ENCODE data around the gene VPS37B.
"Not testable (repeated sequence)": the region's sequence is repeated elsewhere in the genome, so short reads cannot be mapped to it uniquely, and the experiment has no call there.

DNA sequence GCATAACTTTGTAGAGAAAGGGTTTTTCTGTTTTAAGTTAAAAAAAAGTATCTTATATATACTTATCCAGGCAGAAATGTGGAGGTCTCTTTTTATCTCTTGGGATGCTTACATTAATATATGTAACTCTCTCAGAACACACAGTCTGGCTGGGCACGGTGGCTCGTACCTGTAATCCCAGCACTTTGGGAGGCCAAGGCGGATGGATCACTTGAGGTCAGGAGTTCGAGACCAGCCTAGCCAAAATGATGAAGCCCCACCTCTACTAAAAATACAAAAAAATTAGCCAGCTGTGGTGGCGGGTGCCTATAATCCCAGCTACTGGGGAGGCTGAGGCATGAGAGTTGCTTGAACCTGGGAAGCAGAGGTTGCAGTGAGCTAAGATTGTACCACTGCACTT is 19.6 kb downstream of the VPS37B start:
- TF ChIP-seq POLR2AphosphoS5, POLR2A (IDR thresholded peaks at IDR 0.05): not testable (repeated sequence)
- TF ChIP-seq, protein P1, sequence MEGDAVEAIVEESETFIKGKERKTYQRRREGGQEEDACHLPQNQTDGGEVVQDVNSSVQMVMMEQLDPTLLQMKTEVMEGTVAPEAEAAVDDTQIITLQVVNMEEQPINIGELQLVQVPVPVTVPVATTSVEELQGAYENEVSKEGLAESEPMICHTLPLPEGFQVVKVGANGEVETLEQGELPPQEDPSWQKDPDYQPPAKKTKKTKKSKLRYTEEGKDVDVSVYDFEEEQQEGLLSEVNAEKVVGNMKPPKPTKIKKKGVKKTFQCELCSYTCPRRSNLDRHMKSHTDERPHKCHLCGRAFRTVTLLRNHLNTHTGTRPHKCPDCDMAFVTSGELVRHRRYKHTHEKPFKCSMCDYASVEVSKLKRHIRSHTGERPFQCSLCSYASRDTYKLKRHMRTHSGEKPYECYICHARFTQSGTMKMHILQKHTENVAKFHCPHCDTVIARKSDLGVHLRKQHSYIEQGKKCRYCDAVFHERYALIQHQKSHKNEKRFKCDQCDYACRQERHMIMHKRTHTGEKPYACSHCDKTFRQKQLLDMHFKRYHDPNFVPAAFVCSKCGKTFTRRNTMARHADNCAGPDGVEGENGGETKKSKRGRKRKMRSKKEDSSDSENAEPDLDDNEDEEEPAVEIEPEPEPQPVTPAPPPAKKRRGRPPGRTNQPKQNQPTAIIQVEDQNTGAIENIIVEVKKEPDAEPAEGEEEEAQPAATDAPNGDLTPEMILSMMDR (IDR thresholded peaks at IDR 0.05), result not testable (repeated sequence)

Data from breast epithelium (tissue), 3 donors.